Activated naive CD8-positive, alpha-beta T cell treated with anti-CD3 and anti-CD28 coated beads for 36 hours (primary cell): ENCODE measurements around the gene AP3M1. TPM values are rescaled to one million over a fixed set of nuclear protein-coding genes. Genes with fewer than 3 reads are reported as not detected.

Experiments
- DNase-seq: peaks from one replicate; pipeline ENCODE4 v3.0.0; 2021
- H3K27ac Mint-ChIP-seq: one replicate; pipeline ENCODE4 v1.8.0; 2022; ENCODE audit warnings: mild to moderate bottlenecking, moderate library complexity, mixed read lengths
- H3K27me3 Mint-ChIP-seq: one replicate; pipeline ENCODE4 v1.8.0; 2022; ENCODE audit warnings: mild to moderate bottlenecking, mixed read lengths
- H3K36me3 Mint-ChIP-seq: one replicate; pipeline ENCODE4 v1.8.0; 2021; ENCODE audit warnings: mild to moderate bottlenecking, mixed read lengths
- H3K4me1 Mint-ChIP-seq: one replicate; pipeline ENCODE4 v1.8.0; 2021; ENCODE audit warnings: mixed read lengths
- H3K4me3 Mint-ChIP-seq: one replicate; pipeline ENCODE4 v1.8.0; 2022; ENCODE audit warnings: mild to moderate bottlenecking, moderate library complexity, mixed read lengths
- H3K9me3 Mint-ChIP-seq: one replicate; pipeline ENCODE4 v1.8.0; 2022; ENCODE audit warnings: mixed read lengths
- total RNA-seq, 2 experiments: library from RNA; stranded (reverse); gene quantifications; one replicate each; pipeline ENCODE4 v1.2.3, GENCODE V29; 2021

The AP3M1 gene
- total RNA-seq, 2 experiments from 2014 or later, result 45.4 to 46.4 TPM

DNA sequence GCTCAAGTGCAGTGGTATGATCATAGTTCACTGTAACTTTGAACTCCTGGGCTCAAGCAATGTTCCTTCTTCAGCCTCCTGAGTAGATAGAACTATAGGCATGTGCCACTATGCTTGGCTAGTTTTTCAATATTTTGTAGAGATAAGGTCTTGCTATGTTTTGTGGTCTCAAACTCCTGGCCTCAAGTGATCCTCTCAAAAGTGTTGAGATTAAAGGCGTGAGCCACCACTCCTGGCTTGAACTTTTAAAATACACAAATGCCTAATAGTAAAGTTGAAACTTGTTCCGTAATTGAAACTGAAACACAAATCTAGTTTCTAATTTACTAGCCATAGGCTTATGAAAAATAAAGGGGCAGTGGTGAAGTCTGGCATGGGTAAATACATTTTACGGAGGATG is 65.7 kb downstream of the AP3M1 start:
- Mint-ChIP-seq H3K4me3 (no peak overlapping the region), H3K36me3 (no peaks in the 10 kb centered on the region), H3K9me3 (no peaks in the 10 kb centered on the region), H3K27me3 (no peaks in the 10 kb centered on the region), H3K27ac (peak overlapping the region; percentile 25), H3K4me1 (peaks cover 13% of the 10 kb centered on the region)
- DNase-seq, result no peak

DNA sequence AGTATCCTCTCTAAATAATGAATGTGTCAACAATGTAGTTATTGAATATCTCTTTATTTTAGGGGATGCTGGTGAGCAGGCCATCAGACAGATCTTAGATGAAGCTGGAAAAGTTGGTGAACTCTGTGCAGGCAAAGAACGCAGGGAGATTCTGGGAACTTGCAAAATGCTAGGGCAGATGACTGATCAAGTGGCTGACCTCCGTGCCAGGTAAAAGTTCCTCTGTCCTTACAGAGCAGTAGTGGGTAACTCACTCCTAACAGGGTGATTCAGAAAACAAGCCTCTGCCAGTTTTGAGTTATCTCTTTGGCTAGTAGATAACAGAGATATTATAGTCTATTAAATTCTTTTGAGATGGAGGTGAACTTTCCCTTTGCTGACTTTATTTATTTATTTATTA is 67.3 kb downstream of the AP3M1 start:
- H3K4me3 Mint-ChIP-seq, result no peak overlapping the region

GRCh38 chr10:74081941-74082718 is 68.5 kb downstream of the AP3M1 start:
- Mint-ChIP-seq H3K27ac (no peak overlapping the region), H3K27me3 (no peaks in the 10 kb centered on the region), H3K36me3 (no peaks in the 10 kb centered on the region), H3K4me3 (no peak overlapping the region), H3K4me1 (peaks cover 36% of the 10 kb centered on the region), H3K9me3 (no peaks in the 10 kb centered on the region)
- DNase-seq, result no peak

More for the DNA sequence above, 67.3 kb downstream of the AP3M1 start:
- Mint-ChIP-seq H3K27ac (no peak overlapping the region), H3K36me3 (no peaks in the 10 kb centered on the region), H3K9me3 (no peaks in the 10 kb centered on the region), H3K27me3 (no peaks in the 10 kb centered on the region), H3K4me1 (peaks cover 28% of the 10 kb centered on the region)
- DNase-seq, result no peak

DNA sequence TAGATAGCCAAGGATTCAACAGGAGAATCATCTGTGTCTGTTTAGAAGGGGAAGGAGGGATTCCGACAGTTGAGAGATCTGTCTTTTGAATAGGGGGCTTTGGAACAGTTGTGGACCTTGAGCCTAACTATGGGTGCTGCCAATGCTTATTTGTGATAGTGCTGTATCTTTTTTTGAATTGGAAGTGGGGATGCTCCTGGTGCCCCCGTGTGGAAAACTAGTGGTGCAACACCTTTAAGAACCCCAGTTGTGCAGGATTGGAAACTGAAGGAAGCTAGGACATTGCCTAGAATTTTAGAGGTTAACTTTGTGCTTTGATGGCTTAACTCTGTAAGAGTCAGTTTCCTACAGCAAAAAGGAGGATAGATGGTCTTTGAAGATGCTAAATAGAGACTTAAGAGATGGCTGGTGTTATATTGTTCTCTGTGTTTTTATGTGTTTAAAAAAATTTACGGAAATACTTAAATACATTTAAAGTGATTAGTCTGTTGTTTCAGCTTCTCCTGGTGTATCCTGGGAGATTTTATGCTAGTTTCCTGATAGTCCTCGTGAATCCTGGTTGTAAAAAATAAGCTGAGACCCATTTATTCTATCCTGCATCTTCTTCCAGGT is 69.3 kb downstream of the AP3M1 start:
- peaks cover 35% of the 10 kb centered on the region for H3K4me1 Mint-ChIP-seq
- H3K27me3 Mint-ChIP-seq, result no peaks in the 10 kb centered on the region

DNA sequence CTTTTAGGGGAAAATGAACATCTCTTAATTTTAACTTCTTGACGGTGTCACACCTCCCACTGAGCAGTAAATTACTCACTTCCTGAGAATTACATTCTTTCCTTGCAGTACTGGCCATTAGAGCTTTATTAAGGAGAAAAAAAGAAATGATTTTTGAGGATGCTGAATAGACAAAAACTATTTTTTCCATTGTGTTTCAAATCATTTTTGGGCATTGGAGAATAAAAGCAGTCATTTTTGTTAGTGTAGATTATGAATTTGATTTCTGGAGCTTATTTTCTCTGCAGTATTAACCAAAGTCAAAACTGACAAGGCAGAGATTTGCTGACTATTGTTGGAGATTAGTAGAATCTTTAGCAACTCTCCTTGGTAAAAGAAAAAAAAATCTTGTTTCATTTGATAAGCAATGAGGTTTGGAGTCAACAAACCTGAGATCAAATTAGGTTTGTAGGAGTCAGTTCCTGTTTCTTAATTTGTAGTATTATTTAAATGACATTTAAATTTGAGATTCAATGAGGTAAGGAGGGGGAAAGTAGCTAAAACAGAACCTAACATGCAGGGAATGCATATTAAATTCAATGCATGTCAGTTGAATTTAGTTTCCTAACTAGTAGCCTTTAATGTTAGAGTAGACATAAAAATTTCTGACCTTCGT is 70.6 kb downstream of the AP3M1 start:
- Mint-ChIP-seq H3K27me3 (no peaks in the 10 kb centered on the region), H3K36me3 (no peaks in the 10 kb centered on the region), H3K27ac (peak overlapping the region; percentile 13), H3K4me1 (peaks cover 35% of the 10 kb centered on the region), H3K4me3 (no peak overlapping the region), H3K9me3 (no peaks in the 10 kb centered on the region)
- DNase-seq, result no peak

More for the DNA sequence above, 69.3 kb downstream of the AP3M1 start:
- H3K4me3 Mint-ChIP-seq, result no peak overlapping the region
- no peak overlapping the region for H3K27ac Mint-ChIP-seq
- no peaks in the 10 kb centered on the region for H3K36me3 Mint-ChIP-seq
- H3K9me3 Mint-ChIP-seq, result no peaks in the 10 kb centered on the region
- peak; percentile 15 for DNase-seq

GRCh38 chr10:74079028-74079935 is 71.3 kb downstream of the AP3M1 start:
- Mint-ChIP-seq H3K36me3 (no peaks in the 10 kb centered on the region), H3K27ac (peak overlapping the region; percentile 72), H3K4me3 (no peak overlapping the region)

DNA sequence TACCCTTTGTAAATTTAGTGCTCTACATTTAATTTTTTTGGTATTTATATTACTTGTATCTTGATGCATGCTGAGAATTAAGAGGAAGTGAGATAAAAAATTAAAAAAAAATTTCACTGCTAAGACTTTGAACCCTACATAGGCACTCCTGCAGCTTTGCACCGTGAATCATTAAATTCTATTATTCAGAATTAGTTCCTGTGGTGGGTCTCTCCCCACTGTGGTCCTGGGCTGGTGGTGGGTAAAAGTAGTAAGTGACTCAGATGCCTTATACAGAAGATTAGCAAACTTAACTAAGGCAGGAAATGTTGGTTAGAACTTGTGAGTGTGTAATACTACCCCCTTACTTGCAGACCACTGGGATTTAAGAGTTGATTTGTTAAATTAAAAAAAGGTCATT is 72.6 kb downstream of the AP3M1 start:
- Mint-ChIP-seq H3K9me3 (no peaks in the 10 kb centered on the region), H3K4me1 (peaks cover 32% of the 10 kb centered on the region), H3K36me3 (no peaks in the 10 kb centered on the region), H3K4me3 (no peak overlapping the region), H3K27ac (peak overlapping the region; percentile 72), H3K27me3 (no peaks in the 10 kb centered on the region)
- DNase-seq, result peak; percentile 64

More at GRCh38 chr10:74079028-74079935, 71.3 kb downstream of the AP3M1 start:
- DNase-seq, result no peak
- Mint-ChIP-seq H3K9me3 (no peaks in the 10 kb centered on the region), H3K4me1 (peaks cover 32% of the 10 kb centered on the region), H3K27me3 (no peaks in the 10 kb centered on the region)

GRCh38 chr10:74077416-74077815 is 73.2 kb downstream of the AP3M1 start:
- Mint-ChIP-seq H3K27me3 (no peaks in the 10 kb centered on the region), H3K4me3 (no peak overlapping the region), H3K9me3 (no peaks in the 10 kb centered on the region), H3K4me1 (peaks cover 32% of the 10 kb centered on the region), H3K27ac (no peak overlapping the region), H3K36me3 (no peaks in the 10 kb centered on the region)
- DNase-seq, result no peak

DNA sequence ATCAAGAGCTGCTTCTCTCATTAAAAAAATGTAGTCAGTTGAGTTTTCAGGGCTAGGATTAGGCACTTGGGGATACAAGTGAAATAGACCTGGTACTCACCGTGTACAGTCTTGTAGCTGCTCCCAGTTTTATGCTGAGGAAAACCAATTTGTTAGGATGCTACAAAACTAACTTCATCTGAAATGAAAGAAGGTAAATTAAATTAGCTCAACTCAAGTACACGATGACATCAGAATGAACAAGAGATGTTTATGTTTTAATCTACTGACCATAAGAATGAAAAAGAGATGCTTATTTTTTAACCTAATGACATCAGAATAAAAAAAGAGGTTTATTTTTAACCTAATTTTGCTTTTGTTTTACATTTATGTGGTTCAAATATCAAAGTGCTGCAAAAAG is 73.7 kb downstream of the AP3M1 start:
- Mint-ChIP-seq H3K27ac (no peak overlapping the region), H3K9me3 (no peaks in the 10 kb centered on the region), H3K27me3 (no peaks in the 10 kb centered on the region), H3K4me1 (peaks cover 32% of the 10 kb centered on the region), H3K4me3 (no peak overlapping the region), H3K36me3 (no peaks in the 10 kb centered on the region)
- DNase-seq, result no peak

DNA sequence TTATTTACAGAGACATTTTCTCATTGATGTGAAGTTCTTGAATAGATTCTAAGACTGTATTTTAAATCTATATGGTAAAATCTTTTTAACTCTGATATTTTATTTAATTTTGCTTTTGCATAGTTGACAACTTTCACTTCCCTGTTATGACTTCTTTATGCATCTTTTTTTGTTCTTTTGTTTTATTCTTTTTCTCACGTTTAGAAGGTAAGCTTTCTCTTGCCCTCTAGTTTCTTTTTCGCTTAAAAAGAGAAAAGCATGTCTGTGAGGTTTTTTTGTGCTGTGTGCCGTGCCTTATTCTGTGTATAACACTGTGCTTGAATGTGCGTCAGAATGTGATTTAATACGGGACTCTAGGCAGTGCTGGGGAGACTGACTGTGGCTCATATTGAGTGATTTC is 74.7 kb downstream of the AP3M1 start:
- Mint-ChIP-seq H3K27me3 (no peaks in the 10 kb centered on the region), H3K27ac (no peak overlapping the region), H3K9me3 (no peaks in the 10 kb centered on the region)

DNA sequence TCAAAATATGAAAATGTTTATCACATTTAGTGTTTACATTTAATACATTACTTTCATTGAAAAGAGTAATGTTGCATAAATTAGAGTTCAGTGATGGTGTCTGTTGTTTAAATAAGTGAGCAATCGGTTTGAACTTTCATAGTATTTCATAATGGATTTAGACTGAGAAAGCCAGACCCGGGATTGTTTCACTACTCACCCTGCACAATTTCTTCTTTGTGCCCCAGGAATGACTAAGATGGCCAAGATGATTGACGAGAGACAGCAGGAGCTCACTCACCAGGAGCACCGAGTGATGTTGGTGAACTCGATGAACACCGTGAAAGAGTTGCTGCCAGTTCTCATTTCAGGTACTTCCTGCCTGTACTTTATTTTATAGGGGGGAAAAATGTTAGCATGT is 78.1 kb downstream of the AP3M1 start:
- H3K4me1 Mint-ChIP-seq, result peaks cover 6% of the 10 kb centered on the region
- H3K27me3 Mint-ChIP-seq, result no peaks in the 10 kb centered on the region
- no peaks in the 10 kb centered on the region for H3K36me3 Mint-ChIP-seq
- H3K4me3 Mint-ChIP-seq, result no peak overlapping the region
- DNase-seq, result no peak
- H3K9me3 Mint-ChIP-seq, result no peaks in the 10 kb centered on the region
- H3K27ac Mint-ChIP-seq, result no peak overlapping the region

More for the DNA sequence above, 74.7 kb downstream of the AP3M1 start:
- H3K4me1 Mint-ChIP-seq, result peaks cover 28% of the 10 kb centered on the region
- no peak overlapping the region for H3K4me3 Mint-ChIP-seq
- H3K36me3 Mint-ChIP-seq, result no peaks in the 10 kb centered on the region
- DNase-seq, result no peak

- H3K4me3 Mint-ChIP-seq, result no peak overlapping the region
- H3K4me1 Mint-ChIP-seq, result peaks cover 2% of the 10 kb centered on the region
- no peak overlapping the region for H3K27ac Mint-ChIP-seq
- DNase-seq, result no peak
- H3K9me3 Mint-ChIP-seq, result no peaks in the 10 kb centered on the region
- H3K36me3 Mint-ChIP-seq, result no peaks in the 10 kb centered on the region
- no peaks in the 10 kb centered on the region for H3K27me3 Mint-ChIP-seq
Measured at GRCh38 chr10:74071157-74071556, 79.5 kb downstream of the AP3M1 start.
